Measurements from ENCODE around the gene MOB2. TPM values are rescaled to one million over a fixed set of nuclear protein-coding genes. Genes with fewer than 3 reads are reported as not detected.

Gene MOB2
- total RNA-seq, 4 donors from 2014 or later: 84.8 to 126 (median 93.8) TPM

DNA sequence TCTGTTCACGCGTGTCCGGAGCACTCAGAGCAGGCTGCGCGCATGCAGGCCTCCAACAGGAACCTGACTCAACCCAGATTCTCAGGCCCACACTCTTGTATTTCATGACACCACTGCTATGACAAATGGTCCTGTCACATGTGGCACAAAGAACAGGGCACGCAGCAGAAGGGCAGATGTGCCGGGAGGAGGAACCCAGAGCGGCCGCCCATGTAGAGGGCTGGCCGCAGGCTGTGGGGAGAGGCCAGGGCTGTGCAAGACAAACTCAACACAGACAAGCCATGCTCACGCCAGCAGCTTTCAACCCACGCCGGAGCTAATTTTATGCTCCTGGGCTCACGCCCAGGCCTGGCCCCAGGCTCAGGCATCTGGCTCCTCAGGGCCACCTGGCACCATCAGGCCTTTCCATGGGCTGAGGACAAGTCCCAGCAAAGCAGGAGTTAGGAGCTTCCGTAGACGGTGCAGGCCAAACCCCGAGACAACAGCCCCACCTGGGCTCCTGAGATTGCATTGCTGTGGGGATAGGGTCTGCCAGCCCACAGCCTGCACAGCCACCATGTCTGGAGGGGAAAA is 45.5 kb upstream of the MOB2 start:
- intact Hi-C loops (cut with DNase I; ENCODE audit: low total_unique reads): no loop called here
- 19 to 32% methylated on average over 15 to 16 of the region's 17 CpGs for WGBS, 2 donors
- no peak overlapping the region for H3K4me3 ChIP-seq (ENCODE audit: low read depth, poor library complexity, severe bottlenecking)
- no peak for TF ChIP-seq POLR2A (IDR thresholded peaks at IDR 0.05)
- TF ChIP-seq, protein P1, sequence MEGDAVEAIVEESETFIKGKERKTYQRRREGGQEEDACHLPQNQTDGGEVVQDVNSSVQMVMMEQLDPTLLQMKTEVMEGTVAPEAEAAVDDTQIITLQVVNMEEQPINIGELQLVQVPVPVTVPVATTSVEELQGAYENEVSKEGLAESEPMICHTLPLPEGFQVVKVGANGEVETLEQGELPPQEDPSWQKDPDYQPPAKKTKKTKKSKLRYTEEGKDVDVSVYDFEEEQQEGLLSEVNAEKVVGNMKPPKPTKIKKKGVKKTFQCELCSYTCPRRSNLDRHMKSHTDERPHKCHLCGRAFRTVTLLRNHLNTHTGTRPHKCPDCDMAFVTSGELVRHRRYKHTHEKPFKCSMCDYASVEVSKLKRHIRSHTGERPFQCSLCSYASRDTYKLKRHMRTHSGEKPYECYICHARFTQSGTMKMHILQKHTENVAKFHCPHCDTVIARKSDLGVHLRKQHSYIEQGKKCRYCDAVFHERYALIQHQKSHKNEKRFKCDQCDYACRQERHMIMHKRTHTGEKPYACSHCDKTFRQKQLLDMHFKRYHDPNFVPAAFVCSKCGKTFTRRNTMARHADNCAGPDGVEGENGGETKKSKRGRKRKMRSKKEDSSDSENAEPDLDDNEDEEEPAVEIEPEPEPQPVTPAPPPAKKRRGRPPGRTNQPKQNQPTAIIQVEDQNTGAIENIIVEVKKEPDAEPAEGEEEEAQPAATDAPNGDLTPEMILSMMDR (IDR thresholded peaks at IDR 0.05): no peak
- DNase-seq (ENCODE audit: low spot score in 2 of 2): peak in 1 of 2 donors; percentile 45

DNA sequence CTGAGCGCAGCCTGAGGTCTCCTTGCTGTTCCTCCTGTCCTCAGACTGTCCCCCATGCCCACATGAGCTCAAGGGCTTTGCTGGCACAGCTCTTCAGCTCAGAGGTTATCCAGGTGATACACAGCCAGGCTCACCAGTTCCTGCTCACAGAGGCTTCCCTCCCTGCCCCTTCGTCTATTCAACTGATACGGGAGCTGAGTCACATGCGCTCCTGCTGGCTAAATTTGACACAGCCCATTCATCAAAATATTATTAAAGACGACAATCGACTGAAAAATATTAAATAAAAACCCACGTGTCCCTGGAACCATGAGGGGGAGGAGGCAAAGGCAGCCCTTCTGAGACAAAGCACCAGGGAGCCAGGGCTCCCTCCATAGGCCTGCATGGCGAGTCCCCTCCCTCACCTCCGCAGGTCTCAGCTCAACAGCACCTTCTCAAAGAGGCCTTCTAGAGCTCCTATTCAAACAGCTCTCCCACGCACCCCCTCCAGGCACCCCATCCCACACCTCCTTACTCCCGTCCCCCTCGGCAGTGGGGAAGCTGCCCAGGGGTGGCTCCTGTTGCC is 45.0 kb upstream of the MOB2 start:
- intact Hi-C loops (cut with DNase I; ENCODE audit: low total_unique reads): no loop called here
- no peak overlapping the region for H3K4me3 ChIP-seq (ENCODE audit: low read depth, poor library complexity, severe bottlenecking)
- DNase-seq (ENCODE audit: low spot score in 2 of 2): no peak
- 40 to 44% methylated on average over 12 of the region's 12 CpGs for WGBS, 2 donors
- no peak for TF ChIP-seq POLR2A (IDR thresholded peaks at IDR 0.05)
- TF ChIP-seq, protein P1 (IDR thresholded peaks at IDR 0.05): no peak

DNA sequence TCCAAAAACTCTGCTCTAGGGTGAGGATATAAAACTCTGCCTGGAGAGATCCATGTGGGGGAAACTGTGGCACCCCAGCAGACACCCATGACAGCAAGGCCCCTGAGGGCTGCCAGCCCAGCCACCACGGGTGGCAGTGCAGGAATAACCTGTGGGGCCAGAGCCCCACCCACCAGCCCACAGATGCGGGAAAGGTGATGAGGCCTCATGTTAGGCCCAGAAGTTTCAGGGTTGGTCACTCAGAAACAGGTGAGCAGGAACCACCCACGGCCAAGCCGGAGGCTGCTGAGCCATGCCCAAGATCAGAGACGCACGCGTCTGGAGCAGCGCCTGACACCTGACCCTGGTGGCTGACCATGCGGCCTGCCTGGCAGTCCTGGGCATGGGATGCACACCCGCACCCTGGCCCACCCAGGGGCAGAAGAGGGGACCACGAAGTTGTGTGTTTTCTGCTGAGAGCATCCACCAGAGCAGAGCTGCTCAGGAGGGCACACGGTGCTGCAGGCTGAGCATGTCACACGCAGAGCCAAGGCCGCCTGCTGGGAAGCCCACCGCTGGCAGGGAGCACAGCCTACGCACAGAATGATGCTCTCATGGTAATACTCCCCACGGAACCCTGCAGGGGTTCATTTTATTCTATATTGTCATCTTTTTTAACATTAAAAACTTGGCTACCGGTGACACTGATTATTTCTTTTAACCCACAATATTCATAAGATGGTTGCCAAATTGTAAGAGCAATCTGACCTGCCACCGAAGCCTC is 44.3 kb upstream of the MOB2 start:
- TF ChIP-seq, protein P1 (IDR thresholded peaks at IDR 0.05): no peak
- TF ChIP-seq POLR2A (IDR thresholded peaks at IDR 0.05): no peak
- H3K4me3 ChIP-seq (ENCODE audit: low read depth, poor library complexity, severe bottlenecking): no peak overlapping the region
- 70 to 76% methylated on average over 19 of the region's 19 CpGs for WGBS, 2 donors
- no peak for DNase-seq (ENCODE audit: low spot score in 2 of 2)
- intact Hi-C loops (cut with DNase I; ENCODE audit: low total_unique reads): no loop called here

DNA sequence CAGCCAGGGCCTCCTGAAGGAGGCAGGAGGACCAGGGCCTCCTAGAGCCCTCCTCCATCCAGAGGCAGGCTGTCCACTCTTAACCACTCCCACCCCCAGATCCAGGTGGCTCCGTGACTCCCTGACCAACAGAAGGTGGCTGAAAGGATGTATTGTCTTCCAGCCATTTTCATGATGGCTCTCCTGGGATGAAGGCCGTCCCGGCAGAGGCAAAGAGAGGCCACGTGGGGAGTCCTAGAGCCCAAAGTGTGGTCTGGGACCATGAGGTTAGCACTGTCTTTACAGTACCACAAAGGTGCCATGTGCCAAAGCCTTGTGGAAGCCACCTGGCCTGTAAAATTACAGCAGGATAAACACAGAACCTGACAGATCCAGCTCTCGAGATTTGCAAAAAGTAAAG is 43.2 kb upstream of the MOB2 start:
- no peak for DNase-seq (ENCODE audit: low spot score in 2 of 2)
- intact Hi-C loops (cut with DNase I; ENCODE audit: low total_unique reads): no loop called here
- no peak overlapping the region for H3K4me3 ChIP-seq (ENCODE audit: low read depth, poor library complexity, severe bottlenecking)
- WGBS, 2 donors: 73 to 81% methylated on average over 5 of the region's 5 CpGs
- TF ChIP-seq POLR2A (IDR thresholded peaks at IDR 0.05): no peak
- TF ChIP-seq, protein P1 (IDR thresholded peaks at IDR 0.05): no peak

DNA sequence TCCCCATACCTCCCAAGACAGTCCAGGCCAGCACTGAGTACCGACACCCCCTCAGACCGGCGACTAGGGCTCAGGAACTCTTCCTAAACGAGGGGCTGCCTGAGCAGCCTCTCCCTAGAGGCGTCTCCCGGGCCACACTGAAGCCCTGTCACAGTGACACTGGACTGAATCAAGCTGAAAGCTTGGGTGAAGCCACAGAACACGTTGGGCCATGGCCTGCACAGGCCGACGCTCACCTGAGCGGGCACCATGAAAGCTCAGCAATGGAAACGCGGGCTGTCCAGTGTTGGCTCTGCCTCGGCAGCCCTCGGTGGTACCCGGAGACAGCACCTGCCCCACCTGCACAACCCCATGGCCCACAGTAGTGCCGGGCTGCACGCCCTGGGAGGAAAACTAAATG is 42.7 kb upstream of the MOB2 start:
- no peak overlapping the region for H3K4me3 ChIP-seq (ENCODE audit: low read depth, poor library complexity, severe bottlenecking)
- intact Hi-C loops (cut with DNase I; ENCODE audit: low total_unique reads): no loop called here
- no peak for DNase-seq (ENCODE audit: low spot score in 2 of 2)
- TF ChIP-seq POLR2A (IDR thresholded peaks at IDR 0.05): no peak
- TF ChIP-seq, protein P1 (IDR thresholded peaks at IDR 0.05): no peak
- WGBS, 2 donors: 93 to 96% methylated on average over 12 to 15 of the region's 17 CpGs
